ENCODE measurements around the gene OR3A3.

The OR3A3 gene

GRCh38 chr17:3471599-3471998 is 60.4 kb downstream of the OR3A3 start, which contains the start of gene SPATA22:
TSS of gene SPATA22 (minus strand) at chr17:3471819. CDS start at chr17:3469325, 2,494 bp downstream.
- TF ChIP-seq SNAI2 (CRISPR knock-in tag; IDR thresholded peaks at IDR 0.05) (no peak), ZNF70 (CRISPR knock-in tag; IDR thresholded peaks at IDR 0.05) (no peak), PPARA (CRISPR knock-in tag; IDR thresholded peaks at IDR 0.05; ENCODE audit: borderline replicate concordance) (no peak), ZC3H10 (CRISPR knock-in tag; IDR thresholded peaks at IDR 0.05) (no peak), TOX (CRISPR knock-in tag; IDR thresholded peaks at IDR 0.05; ENCODE audit: borderline replicate concordance) (no peak), CSDC2 (CRISPR knock-in tag; IDR thresholded peaks at IDR 0.05) (no peak), ZFP30 (CRISPR knock-in tag; IDR thresholded peaks at IDR 0.05) (no peak), ARNTL (CRISPR knock-in tag; IDR thresholded peaks at IDR 0.05; ENCODE audit: borderline replicate concordance, low read depth) (no peak), TCF4 (CRISPR knock-in tag; IDR thresholded peaks at IDR 0.05; ENCODE audit: borderline replicate concordance) (no peak), ZNF565 (CRISPR knock-in tag; conservative IDR thresholded peaks at IDR 0.05; ENCODE audit: low read depth) (no peak), ZFP3 (CRISPR knock-in tag; IDR thresholded peaks at IDR 0.05) (no peak), BACH2 (CRISPR knock-in tag; IDR thresholded peaks at IDR 0.05; ENCODE audit: borderline replicate concordance) (no peak), GLIS3 (CRISPR knock-in tag; IDR thresholded peaks at IDR 0.05) (no peak), RARB (CRISPR knock-in tag; IDR thresholded peaks at IDR 0.05) (no peak), ZNF8 (CRISPR knock-in tag; IDR thresholded peaks at IDR 0.05) (no peak), CREB5 (CRISPR knock-in tag; IDR thresholded peaks at IDR 0.05; ENCODE audit: low read depth) (no peak), OSR1 (CRISPR knock-in tag; IDR thresholded peaks at IDR 0.05) (no peak)
- TF ChIP-seq, protein P1, sequence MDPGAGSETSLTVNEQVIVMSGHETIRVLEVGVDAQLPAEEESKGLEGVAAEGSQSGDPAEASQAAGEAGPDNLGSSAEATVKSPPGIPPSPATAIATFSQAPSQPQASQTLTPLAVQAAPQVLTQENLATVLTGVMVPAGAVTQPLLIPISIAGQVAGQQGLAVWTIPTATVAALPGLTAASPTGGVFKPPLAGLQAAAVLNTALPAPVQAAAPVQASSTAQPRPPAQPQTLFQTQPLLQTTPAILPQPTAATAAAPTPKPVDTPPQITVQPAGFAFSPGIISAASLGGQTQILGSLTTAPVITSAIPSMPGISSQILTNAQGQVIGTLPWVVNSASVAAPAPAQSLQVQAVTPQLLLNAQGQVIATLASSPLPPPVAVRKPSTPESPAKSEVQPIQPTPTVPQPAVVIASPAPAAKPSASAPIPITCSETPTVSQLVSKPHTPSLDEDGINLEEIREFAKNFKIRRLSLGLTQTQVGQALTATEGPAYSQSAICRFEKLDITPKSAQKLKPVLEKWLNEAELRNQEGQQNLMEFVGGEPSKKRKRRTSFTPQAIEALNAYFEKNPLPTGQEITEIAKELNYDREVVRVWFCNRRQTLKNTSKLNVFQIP (CRISPR knock-in tag; IDR thresholded peaks at IDR 0.05; ENCODE audit: borderline replicate concordance, low read depth) = no peak
- TF ChIP-seq, protein P2, sequence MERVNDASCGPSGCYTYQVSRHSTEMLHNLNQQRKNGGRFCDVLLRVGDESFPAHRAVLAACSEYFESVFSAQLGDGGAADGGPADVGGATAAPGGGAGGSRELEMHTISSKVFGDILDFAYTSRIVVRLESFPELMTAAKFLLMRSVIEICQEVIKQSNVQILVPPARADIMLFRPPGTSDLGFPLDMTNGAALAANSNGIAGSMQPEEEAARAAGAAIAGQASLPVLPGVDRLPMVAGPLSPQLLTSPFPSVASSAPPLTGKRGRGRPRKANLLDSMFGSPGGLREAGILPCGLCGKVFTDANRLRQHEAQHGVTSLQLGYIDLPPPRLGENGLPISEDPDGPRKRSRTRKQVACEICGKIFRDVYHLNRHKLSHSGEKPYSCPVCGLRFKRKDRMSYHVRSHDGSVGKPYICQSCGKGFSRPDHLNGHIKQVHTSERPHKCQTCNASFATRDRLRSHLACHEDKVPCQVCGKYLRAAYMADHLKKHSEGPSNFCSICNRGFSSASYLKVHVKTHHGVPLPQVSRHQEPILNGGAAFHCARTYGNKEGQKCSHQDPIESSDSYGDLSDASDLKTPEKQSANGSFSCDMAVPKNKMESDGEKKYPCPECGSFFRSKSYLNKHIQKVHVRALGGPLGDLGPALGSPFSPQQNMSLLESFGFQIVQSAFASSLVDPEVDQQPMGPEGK (CRISPR knock-in tag; IDR thresholded peaks at IDR 0.05; ENCODE audit: borderline replicate concordance) = no peak
- TF ChIP-seq, protein P3, sequence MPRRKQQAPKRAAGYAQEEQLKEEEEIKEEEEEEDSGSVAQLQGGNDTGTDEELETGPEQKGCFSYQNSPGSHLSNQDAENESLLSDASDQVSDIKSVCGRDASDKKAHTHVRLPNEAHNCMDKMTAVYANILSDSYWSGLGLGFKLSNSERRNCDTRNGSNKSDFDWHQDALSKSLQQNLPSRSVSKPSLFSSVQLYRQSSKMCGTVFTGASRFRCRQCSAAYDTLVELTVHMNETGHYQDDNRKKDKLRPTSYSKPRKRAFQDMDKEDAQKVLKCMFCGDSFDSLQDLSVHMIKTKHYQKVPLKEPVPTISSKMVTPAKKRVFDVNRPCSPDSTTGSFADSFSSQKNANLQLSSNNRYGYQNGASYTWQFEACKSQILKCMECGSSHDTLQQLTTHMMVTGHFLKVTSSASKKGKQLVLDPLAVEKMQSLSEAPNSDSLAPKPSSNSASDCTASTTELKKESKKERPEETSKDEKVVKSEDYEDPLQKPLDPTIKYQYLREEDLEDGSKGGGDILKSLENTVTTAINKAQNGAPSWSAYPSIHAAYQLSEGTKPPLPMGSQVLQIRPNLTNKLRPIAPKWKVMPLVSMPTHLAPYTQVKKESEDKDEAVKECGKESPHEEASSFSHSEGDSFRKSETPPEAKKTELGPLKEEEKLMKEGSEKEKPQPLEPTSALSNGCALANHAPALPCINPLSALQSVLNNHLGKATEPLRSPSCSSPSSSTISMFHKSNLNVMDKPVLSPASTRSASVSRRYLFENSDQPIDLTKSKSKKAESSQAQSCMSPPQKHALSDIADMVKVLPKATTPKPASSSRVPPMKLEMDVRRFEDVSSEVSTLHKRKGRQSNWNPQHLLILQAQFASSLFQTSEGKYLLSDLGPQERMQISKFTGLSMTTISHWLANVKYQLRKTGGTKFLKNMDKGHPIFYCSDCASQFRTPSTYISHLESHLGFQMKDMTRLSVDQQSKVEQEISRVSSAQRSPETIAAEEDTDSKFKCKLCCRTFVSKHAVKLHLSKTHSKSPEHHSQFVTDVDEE (CRISPR knock-in tag; IDR thresholded peaks at IDR 0.05) = no peak
- no peak for ATAC-seq

DNA sequence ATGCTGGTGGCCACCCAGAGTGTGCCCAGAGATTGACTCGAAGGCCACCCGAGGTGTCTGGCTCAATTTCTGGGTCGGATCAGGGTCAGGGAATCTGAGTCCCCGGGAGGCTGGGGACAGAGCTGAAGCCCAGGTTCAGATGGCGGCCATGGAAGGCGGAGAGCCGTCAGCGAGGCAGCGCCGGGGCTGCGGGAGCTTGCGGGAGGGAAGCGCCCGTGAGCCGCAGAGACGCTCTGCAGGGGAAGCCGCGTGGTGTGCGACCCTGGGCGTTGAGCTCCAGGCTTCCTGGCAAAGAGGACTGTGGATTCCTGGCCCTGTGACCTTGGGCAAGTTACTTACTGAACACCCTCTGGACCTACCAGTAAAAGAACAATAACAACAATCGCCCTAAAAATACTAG is 61.0 kb downstream of the OR3A3 start:
- no peak for ATAC-seq
- TF ChIP-seq ZNF565 (CRISPR knock-in tag; conservative IDR thresholded peaks at IDR 0.05; ENCODE audit: low read depth) = no peak
- no peak for TF ChIP-seq PPARA (CRISPR knock-in tag; IDR thresholded peaks at IDR 0.05; ENCODE audit: borderline replicate concordance)
- TF ChIP-seq, protein P4, sequence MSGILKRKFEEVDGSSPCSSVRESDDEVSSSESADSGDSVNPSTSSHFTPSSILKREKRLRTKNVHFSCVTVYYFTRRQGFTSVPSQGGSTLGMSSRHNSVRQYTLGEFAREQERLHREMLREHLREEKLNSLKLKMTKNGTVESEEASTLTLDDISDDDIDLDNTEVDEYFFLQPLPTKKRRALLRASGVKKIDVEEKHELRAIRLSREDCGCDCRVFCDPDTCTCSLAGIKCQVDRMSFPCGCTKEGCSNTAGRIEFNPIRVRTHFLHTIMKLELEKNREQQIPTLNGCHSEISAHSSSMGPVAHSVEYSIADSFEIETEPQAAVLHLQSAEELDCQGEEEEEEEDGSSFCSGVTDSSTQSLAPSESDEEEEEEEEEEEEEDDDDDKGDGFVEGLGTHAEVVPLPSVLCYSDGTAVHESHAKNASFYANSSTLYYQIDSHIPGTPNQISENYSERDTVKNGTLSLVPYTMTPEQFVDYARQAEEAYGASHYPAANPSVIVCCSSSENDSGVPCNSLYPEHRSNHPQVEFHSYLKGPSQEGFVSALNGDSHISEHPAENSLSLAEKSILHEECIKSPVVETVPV (CRISPR knock-in tag; IDR thresholded peaks at IDR 0.05) = no peak
- TF ChIP-seq ARNTL (CRISPR knock-in tag; IDR thresholded peaks at IDR 0.05; ENCODE audit: borderline replicate concordance, low read depth) = no peak
- no peak for TF ChIP-seq OSR1 (CRISPR knock-in tag; IDR thresholded peaks at IDR 0.05)
- no peak for TF ChIP-seq CREB5 (CRISPR knock-in tag; IDR thresholded peaks at IDR 0.05; ENCODE audit: low read depth)
